T follicular helper cell (primary cell): ENCODE results near the gene CEMP1.

Experiments
- DNase-seq: peaks from one replicate; pipeline ENCODE4 v3.0.0-alpha.2; 2020; ENCODE audit warnings: low read depth

The CEMP1 gene

DNA sequence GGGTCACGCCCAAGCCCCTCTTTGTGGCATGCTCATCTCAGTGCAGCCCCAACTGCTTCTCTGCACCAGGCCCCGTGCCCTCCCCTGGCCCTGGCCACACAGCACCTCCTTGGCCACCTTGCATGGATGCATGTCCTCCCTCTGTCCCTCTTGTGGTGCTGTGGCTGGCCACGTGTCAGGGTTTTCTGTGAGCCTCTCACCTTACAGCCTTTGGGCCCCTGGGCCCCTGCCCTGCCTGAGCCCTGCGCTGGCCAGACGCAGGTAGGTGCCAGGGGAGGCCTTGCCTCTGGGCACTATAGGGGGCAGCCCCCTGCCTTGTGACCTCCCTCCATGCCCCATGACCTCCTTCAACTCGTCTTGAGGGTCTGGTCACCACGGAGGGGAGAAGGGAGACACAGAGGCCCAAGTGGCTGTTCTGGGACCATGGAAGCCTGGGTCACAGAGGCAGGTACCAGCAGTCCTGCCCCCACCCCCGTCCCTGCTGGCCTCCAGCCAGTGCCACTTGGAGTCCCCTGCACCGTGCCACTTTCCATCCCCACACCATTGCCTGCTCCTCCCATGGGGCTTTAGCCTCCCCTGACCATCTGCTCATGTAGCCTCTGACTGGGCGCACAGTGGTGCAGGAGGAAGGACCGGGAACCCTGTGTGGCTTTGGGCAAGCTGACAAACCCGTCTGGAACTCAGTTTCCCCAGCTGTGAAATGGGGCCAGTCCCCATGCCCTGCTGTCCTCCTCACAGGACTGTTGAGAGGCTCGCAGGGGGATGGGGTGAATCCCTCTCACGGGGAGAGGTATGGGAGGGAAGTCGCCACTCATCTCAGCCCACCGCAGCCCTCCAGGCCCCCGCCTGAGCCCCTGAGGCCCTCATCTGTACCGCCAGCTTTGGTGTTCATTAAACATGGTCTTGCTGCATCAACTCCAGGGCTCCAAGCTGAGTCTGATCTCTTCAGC, 29.0 kb downstream of the CEMP1 start:
- DNase-seq: no peak

DNA sequence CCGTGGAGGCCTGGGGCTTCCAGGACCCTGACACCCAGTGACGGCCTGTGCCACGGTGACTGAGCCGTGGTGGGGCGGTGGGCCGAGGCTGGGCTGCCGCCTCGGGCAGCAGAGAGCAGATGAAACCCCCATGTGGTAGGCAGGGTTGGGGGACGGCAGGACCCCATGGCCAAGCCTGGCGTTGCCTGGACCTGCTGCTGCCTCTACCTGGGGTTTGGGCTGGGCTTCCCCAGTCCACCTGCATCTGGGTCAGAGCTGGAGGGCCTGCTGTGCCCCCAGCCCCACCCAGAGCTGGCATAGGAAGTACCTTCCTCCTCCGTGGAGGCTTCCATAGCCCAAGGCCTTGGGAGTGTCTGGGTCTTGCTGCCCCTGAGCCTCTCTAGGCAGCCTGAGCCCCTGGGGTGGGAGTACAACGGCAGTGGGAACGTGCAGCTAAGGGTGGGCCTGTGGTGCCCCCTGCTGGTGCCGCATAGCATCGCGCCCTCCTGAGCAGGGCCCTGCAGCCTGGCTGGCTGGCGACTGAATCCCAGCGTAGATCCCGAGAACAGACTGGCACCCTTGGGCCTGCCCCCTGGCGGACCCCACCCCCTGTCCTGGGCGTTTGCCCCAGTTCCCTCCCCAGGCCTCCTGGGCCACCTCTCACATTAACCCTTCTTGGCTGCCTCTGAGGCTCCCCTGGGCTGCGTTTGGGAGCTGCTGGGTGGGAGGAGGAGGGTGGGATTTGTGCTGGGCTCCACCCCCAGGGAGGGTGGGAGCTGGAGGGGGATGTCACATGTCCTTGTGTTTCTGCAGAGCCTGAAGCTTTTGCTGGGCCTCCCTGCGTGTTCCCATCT, 30.1 kb downstream of the CEMP1 start:
- DNase-seq: peak; percentile 69

DNA sequence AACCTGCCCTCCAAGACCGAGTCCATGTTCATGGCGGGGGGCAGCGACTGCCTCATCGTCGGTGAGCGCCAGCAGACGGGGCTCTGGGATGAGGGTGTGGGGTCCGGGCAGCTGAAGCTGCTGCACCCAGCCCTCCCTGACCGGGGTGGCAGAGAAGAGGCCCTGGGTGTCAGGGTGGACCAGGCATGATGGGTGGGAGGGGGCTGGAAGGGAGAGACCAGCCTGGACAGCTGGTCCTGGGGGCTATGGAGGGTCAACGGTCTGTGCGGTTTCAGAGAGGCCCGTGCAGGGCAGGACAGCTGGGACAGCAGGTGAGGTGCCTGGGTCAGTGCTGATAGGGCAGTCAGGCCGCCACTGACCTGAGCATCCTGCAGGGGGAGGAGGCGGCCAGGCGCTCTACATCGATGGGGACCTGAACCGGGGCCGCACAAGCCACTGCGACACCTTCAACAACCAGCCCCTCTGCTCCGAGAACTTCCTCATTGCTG, 30.7 kb downstream of the CEMP1 start:
- DNase-seq: no peak

DNA sequence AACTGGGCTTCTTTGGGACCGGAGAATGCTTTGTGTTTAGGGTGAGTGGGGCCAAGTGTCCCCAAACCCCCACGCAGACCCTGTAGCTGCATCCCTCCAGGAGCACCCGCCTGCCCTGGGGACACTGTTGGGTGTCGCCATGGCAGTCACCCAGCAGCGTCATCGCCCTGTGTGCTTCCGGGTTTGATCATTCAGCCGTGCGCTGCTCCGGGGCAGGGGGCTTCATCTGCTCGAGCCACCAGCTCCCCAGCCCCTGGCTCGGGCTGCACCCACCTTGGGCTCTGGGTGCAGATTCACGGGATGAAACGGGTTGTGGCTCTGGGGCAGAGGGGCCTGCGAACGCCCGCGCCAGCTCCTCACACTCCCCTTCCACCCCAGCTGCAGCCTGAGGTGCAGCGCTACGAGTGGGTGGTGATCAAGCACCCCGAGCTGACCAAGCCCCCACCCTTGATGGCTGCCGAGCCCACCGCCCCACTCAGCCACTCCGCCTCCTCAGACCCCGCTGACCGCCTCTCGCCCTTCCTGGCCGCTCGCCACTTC, 31.2 kb downstream of the CEMP1 start:
- no peak for DNase-seq

DNA sequence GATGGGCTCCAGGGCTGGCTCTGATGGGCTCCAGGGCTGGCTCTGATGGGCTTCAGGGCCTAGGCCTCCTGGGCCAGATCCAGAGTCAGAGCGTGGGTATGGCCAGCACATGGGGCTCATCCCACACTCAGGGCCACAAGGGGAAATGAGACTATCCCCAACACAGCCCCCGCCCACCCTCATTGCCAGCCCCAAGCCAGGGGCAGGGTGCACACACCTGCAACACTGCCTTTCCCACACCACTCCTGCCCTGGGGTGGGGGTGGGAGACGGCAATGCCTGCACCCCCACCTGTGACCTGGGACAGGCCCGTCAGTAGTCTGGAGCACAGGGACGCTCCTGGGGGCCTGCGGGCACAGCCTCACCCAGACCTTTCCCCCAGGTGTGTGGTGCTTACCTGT, 31.8 kb downstream of the CEMP1 start:
- no peak for DNase-seq

DNA sequence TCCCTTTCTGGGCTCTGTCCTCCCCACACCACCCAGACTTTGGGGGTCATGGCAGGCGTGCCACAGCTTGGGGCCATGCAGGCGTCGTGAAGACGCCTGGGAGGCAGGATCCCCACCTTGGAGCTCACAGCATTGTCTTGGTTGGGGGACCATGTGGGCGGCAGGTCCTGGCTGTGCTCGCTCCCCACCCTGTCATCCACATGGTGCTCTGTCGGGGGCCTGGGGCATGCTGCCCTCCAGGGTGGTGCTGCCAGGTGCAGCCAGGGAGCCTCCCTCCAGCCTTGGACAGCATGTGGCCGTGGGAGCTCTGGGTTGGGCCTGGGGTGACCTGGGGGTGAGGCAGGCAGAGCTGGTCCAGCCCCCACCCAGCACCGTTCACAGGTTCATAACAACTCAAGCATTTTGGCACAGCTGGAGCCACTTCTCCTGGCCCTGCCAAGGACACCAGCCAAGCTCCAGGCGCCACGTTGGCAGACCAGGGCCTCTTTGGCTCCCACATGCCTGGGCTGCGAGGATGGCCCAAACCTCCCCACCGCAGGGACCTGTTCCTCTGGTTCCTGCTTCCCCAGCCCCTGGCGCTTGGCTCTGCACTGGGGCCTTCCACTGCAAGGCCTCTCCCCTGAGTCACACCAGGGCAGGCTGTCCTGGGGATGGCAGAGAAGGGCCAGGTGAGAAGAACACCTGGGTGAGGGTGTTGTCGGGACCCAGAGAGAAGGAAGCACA, 32.5 kb downstream of the CEMP1 start:
- DNase-seq: no peak

DNA sequence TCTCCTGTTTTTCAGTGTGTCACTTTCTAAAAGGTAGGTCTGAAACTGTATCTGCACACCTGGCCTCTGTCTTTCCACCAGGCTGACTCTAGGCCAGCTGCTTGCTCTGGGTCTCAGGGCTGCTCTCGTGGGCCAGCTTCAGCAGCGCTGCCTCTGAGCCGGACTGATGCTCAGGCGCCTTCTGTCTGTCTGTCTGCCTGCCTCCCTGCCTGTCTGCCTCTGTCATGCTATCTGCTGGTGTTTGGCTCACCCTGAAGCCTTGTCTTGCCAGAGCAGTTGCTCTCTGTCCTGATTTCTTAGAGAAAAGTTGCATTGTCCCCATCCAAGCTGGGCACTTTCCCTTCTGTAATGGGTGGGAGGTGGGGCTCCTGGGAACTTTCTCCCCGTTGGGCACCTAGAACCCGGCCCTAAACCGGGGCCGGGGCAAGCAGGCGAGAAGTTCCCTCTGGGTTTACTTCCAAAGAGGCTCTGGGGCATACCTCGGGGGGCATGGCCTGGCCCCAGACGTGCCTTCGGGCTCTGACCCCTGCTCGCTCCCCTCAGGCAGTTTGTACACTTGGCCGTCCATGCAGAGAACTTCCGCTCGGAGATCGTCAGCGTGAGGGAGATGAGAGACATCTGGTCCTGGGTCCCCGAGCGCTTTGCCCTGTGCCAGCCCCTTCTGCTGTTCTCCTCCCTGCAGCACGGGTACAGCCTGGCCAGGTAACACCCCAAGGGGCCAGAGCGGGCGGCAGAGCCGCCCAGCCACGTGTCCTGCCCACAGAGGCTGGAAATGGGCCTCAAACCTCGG, 33.3 kb downstream of the CEMP1 start:
- no peak for DNase-seq

DNA sequence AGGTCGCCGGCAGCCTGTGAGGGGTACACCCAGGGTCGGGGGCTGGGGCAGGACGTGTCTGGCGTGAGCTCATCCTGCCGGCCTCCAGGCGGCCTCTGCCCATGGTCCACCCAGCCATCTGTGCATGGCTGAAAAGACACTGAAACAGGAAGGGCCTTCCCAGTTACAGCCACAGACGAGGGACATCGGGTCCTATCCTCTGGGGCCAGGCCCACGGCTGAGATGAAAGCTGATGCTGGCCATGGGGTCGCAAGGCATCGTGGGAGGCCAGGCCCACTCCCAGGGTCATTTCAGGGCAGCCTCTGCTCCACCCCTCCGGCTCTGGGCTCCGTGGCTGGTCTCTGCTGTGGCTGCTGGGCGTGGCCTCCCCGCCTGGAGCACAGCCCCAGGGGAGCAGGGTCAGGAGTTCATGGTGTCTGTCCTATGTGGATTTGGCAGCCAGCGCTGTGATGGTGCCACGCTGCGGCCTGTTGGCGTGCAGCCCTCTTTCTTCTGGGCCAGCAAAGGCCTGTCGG, 34.0 kb downstream of the CEMP1 start:
- DNase-seq: no peak

DNA sequence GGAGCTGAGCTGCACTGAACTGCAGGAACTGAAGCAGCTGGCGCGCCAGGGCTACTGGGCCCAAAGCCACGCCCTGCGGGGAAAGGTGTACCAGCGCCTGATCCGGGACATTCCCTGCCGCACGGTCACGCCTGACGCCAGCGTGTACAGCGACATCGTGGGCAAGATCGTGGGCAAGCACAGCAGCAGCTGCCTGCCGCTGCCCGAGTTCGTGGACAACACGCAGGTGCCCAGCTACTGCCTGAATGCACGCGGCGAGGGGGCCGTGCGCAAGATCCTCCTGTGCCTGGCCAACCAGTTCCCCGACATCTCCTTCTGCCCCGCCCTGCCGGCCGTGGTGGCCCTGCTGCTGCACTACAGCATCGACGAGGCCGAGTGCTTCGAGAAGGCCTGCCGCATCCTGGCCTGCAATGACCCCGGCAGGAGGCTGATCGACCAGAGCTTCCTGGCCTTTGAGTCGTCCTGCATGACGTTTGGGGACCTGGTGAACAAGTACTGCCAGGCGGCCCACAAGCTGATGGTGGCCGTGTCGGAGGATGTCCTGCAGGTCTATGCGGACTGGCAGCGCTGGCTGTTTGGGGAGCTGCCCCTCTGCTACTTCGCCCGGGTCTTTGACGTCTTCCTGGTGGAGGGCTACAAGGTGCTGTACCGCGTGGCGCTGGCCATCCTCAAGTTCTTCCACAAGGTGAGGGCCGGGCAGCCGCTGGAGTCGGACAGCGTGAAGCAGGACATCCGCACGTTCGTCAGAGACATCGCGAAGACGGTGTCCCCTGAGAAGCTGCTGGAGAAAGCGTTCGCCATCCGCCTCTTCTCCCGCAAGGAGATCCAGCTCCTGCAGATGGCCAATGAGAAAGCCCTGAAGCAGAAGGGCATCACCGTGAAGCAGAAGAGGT, 34.7 kb downstream of the CEMP1 start:
- DNase-seq: no peak

DNA sequence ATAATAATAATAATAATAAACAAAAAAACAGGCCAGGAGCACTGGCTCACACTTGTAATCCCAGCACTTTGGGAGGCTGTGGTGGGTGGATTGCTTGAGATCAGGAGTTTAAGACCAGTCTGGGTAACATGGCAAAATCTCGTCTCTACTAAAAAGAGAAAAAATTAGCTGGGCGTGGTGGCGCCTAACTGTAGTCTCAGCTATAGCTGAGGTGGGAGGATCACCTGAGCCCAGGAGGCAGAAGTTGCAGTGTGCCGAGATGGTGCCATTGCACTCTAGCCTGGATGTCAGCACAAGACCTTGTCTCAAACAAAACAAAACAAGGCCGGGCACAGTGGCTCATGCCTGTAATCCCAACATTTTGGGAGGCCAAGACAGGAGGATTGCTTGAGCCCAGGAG, 36.2 kb downstream of the CEMP1 start:
- DNase-seq: no peak

DNA sequence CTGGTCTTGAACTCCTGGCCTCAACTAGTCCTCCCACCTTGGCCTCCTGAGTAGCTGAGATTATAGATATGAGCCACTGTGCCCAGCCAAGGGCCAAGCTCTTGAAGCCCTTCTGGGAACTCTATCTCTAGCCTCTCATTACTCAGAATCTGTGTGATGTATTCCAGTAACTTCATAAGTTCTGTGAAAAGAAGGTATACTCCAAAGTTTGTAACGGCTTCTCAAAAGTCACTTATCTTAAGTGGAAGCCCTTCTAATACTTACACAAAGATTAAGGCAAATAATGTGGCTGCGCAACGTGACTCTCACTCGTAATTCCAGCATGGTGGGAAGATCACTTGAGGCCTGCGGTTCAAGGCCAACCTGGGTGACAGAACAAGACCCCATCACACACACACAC, 36.6 kb downstream of the CEMP1 start:
- DNase-seq: no peak

DNA sequence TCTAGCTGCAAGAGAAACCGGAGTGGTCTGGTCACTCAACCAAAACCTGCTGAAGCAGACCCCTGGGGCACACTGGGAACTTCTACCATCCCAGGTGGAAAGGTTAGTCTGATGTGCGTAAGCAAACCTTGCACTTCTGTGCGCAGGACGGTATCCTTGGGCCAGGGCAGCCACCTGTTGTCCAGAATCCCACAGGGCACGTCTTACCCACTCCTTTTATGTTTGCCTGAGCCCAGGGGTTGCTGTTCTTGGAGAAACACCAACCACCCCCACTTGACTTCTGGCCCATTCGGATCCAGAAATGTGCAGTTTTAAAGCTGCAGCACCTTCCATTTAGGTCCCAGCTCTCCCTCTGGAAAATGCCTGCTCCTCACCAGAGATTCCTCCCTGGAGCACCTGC, 37.6 kb downstream of the CEMP1 start:
- DNase-seq: no peak

DNA sequence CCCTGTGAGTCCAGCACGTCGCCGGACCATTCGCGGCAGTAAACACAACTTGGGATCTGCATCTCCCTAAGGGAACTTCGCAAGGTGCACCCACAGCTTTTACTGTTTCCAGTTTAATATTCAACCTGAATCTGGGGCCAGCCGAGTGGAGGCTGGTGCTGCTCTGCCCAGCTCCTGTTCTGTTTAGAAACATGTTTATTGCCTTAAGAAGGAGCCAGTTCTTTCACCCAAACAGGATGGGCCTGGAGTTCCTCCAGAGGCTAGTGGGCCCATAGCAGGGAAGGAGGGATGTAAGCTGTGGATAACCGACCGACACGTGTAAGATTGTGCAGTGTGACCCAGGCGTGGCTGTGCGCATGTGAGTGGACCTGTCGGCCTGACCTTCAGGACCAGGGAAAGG, 38.9 kb downstream of the CEMP1 start:
- no peak for DNase-seq

DNA sequence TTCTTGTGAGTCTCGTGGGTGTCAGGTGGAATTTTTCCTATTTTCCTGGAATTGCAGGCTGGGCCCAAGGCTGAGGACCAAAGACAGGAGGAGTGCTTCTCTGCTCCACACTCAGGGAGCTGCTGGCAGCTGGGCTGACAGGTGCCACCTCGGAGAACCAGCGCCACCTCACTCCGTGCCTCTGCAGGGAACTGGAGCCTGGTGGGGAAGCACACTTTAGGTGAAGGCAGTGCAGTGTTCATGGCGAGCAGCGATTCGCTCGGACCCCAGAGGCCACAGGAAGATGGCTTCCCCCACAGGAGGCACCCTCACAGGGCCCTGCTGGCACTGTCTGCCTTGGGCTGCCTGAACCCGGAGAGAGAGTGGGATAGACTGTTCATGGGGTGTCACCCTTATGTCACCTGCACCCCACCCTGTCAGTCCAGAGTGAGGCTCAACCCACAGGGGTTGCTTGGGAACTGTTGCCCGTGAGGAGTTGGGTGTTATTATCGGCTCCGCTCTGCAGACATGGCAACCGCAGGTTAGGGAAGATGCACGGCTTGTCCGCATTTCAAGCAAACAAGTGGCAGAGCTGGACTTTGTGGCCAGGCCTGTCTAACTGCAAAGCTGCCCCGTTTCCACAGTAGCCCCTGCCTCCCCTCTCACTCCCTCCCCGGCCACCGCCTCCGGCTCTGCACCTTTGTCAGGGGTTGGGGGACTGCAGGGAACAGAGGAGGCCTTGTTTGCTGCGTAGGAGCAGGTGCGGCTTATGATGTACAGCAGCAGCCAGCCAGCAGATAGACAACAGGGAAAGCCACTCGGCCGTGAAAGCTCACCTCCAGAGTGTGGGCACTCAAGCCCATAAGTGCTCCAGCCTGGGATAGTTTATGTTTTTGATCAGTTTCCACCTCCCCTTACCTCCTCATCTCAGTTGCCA, 40.8 kb downstream of the CEMP1 start:
- no peak for DNase-seq

DNA sequence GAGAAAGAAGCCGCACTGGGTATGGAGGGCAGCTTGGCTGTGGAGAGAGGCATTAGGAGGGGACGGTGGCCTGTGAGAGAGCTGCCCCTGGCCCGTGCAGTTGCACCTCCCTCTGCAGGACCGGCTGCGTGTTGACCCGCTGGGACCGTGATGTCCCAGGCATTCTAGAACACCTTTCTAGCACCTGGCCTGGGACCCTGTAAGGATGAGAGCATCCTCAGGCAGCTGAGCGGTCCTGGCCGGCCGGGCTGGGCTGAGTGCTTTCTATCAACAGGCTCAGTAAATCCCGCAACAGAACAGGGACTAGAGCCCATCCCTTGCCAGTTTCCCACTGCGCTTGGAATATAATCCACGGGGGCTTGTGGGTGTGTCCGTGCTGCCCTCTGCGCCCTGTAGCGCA, 41.6 kb downstream of the CEMP1 start:
- DNase-seq: no peak

DNA sequence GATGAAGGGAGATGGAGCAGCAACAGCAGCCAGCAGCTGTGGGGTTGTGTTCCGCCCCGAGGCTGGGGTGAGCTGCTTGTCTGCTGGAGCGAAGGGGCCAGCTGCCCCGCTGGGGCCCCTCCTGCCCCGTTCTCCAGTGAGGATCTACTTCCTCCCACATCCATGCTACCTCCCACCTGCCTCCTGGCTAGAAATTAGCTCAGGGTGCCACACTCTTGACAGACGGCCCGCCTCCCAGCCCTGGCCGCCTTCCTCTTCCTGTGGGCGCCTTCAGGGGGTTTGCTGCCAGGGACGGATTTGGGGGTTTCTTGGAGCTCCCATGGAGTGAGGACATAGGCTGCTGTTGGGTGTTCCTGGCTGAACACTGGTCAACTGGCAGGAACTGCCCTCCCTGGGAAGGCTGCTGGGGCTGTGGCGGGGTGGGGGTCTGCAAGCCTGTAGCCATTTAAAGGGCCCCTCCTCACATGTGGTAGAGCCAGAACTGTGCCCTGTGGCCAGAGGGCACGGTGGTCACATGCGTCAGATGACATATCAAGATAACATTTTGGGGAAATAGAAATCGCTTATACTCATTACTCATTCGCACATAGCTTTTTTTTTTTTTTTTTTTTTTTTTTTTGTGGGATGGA, 43.2 kb downstream of the CEMP1 start:
- no peak for DNase-seq

DNA sequence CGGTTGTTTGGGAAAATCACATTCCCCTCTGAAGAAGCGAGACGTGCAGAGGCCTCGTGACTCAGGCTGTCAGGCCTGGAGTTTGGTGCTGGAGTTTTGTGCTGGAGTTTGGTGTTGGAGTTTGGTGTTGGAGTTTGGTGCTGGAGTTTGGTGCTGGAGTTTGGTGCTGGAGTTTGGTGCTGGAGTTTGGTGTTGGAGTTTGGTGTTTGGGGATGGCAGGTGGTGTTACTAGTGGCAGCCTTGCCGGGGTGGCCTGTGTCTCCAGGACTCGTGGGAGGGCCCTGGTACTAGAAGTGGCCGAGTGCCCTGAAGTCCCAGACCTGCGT, 43.7 kb downstream of the CEMP1 start:
- no peak for DNase-seq
